Measurements from ENCODE around the gene DHRS7B. TPM values are rescaled to one million over a fixed set of nuclear protein-coding genes. Genes with fewer than 3 reads are reported as not detected.
"Not testable (repeated sequence)": the region's sequence is repeated elsewhere in the genome, so short reads cannot be mapped to it uniquely, and the experiment has no call there.

DHRS7B gene
- total RNA-seq, 4 donors from 2014 or later: 42.8 to 64.1 (median 50.6) TPM

DNA sequence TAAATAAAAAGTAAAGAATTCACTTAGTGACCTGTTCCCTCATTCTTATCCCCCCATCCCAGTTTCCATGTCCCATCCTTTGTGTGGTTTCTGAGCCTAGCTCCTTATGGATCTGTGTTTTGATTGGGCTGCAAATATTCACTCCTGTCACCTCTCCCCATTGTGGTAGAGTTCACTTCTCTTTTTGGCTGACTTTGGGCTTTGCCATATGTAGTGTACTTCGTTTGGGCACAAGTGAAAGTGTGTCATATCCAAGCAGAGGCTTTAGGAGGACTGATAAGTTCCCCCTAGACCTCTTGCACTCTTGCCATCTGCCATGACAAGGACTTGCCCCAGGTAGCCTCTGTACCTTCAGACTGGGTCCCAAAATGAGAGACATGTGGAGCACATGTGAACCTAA lies 13.0 kb upstream of the DHRS7B start:
- Histone ChIP-seq H3K36me3 (no peaks in the 10 kb centered on the region), H3K27ac (no peak overlapping the region), H3K9me3 (no peaks in the 10 kb centered on the region), H3K27me3 (no peaks in the 10 kb centered on the region), H3K4me1 (no peaks in the 10 kb centered on the region), H3K4me3 (no peak overlapping the region)
- no peak for DNase-seq (ENCODE audit: low spot score in 2 of 2)
- TF ChIP-seq POLR2A (IDR thresholded peaks at IDR 0.05) (no peak), POLR2AphosphoS5 (IDR thresholded peaks at IDR 0.05) (no peak), EP300 (IDR thresholded peaks at IDR 0.05) (no peak)
- TF ChIP-seq, protein P1, sequence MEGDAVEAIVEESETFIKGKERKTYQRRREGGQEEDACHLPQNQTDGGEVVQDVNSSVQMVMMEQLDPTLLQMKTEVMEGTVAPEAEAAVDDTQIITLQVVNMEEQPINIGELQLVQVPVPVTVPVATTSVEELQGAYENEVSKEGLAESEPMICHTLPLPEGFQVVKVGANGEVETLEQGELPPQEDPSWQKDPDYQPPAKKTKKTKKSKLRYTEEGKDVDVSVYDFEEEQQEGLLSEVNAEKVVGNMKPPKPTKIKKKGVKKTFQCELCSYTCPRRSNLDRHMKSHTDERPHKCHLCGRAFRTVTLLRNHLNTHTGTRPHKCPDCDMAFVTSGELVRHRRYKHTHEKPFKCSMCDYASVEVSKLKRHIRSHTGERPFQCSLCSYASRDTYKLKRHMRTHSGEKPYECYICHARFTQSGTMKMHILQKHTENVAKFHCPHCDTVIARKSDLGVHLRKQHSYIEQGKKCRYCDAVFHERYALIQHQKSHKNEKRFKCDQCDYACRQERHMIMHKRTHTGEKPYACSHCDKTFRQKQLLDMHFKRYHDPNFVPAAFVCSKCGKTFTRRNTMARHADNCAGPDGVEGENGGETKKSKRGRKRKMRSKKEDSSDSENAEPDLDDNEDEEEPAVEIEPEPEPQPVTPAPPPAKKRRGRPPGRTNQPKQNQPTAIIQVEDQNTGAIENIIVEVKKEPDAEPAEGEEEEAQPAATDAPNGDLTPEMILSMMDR (IDR thresholded peaks at IDR 0.05): no peak
- WGBS: 42% methylated on average over 1 of the region's 1 CpG

GRCh38 chr17:21114791-21115190 lies 12.0 kb upstream of the DHRS7B start:
- H3K4me3 ChIP-seq; H3K9me3 ChIP-seq; H3K4me1 ChIP-seq; H3K27me3 ChIP-seq; DNase-seq (ENCODE audit: low spot score in 2 of 2); H3K36me3 ChIP-seq; H3K27ac ChIP-seq: not testable (repeated sequence)
- WGBS: 91% methylated on average over 4 of the region's 4 CpGs

- 31% methylated on average over 25 of the region's 25 CpGs for WGBS
- peak overlapping the region; percentile 29 for H3K27ac ChIP-seq
- H3K4me3 ChIP-seq: peak overlapping the region; percentile 4
- TF ChIP-seq, protein P1 (IDR thresholded peaks at IDR 0.05): peak; percentile 78 to 79
- no peak for TF ChIP-seq POLR2A (IDR thresholded peaks at IDR 0.05)
- no peaks in the 10 kb centered on the region for H3K27me3 ChIP-seq
- no peaks in the 10 kb centered on the region for H3K9me3 ChIP-seq
- no peaks in the 10 kb centered on the region for H3K36me3 ChIP-seq
- H3K4me1 ChIP-seq: peaks cover 9% of the 10 kb centered on the region
- DNase-seq (ENCODE audit: low spot score in 2 of 2): peak; percentile 71 to 83
Measured at GRCh38 chr17:21119247-21119918, 7.4 kb upstream of the DHRS7B start.

GRCh38 chr17:21119919-21120249 lies 6.9 kb upstream of the DHRS7B start:
- Histone ChIP-seq H3K36me3 (no peaks in the 10 kb centered on the region), H3K27me3 (no peaks in the 10 kb centered on the region), H3K27ac (peak overlapping the region; percentile 4), H3K9me3 (no peaks in the 10 kb centered on the region), H3K4me1 (peaks cover 9% of the 10 kb centered on the region), H3K4me3 (no peak overlapping the region)
- DNase-seq (ENCODE audit: low spot score in 2 of 2): no peak
- TF ChIP-seq EP300 (IDR thresholded peaks at IDR 0.05) (no peak), POLR2AphosphoS5 (IDR thresholded peaks at IDR 0.05) (no peak), POLR2A (IDR thresholded peaks at IDR 0.05) (no peak)
- TF ChIP-seq, protein P1 (IDR thresholded peaks at IDR 0.05): no peak
- 0% methylated on average over 5 of the region's 5 CpGs for WGBS

GRCh38 chr17:21124086-21124485 lies 2.7 kb upstream of the DHRS7B start:
- Histone ChIP-seq H3K4me3 (no peak overlapping the region), H3K4me1 (peaks cover 32% of the 10 kb centered on the region), H3K36me3 (no peaks in the 10 kb centered on the region), H3K27ac (no peak overlapping the region), H3K9me3 (no peaks in the 10 kb centered on the region), H3K27me3 (no peaks in the 10 kb centered on the region)
- TF ChIP-seq POLR2AphosphoS5 (IDR thresholded peaks at IDR 0.05): no peak
- no peak for TF ChIP-seq EP300 (IDR thresholded peaks at IDR 0.05)
- TF ChIP-seq POLR2A (IDR thresholded peaks at IDR 0.05): no peak
- TF ChIP-seq, protein P1 (IDR thresholded peaks at IDR 0.05): no peak
- DNase-seq (ENCODE audit: low spot score in 2 of 2): no peak
- 46% methylated on average over 4 of the region's 4 CpGs for WGBS

DNA sequence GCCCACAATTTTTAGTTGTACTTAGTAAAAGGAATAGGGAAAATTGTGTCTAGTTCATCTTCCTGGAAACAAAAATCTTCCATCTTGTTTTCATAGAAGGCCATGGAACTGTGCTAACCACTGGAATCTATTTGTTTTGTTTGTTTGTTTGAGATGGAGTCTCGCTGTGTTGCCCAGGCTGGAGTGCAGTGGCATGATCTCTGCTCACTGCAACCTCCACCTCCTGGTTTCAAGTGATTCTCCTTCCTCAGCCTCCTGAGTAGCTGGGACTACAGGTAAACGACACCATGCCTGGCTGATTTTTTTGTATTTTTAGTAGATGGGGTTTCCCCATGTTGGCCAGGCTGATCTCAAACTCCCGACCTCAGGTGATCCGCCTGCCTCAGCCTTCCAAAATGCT lies 2.2 kb upstream of the DHRS7B start:
- H3K4me1 ChIP-seq: peaks cover 32% of the 10 kb centered on the region
- WGBS: 77% methylated on average over 4 of the region's 4 CpGs
- not testable (repeated sequence) for H3K27me3 ChIP-seq; DNase-seq (ENCODE audit: low spot score in 2 of 2); H3K36me3 ChIP-seq; H3K4me3 ChIP-seq; H3K9me3 ChIP-seq; H3K27ac ChIP-seq

Data from suprapubic skin (tissue), 4 donors.